Panc1 (cell line): ENCODE data around the gene MLPH. TPM values are rescaled to one million over a fixed set of nuclear protein-coding genes. Genes with fewer than 3 reads are reported as not detected.

ENCODE experiments used
- ATAC-seq: fragments of 200-7000 bp; cut with Tn5 transposase; 2 replicates; pipeline ENCODE4 v1.9.1; 2020; ENCODE audit warnings: mild to moderate bottlenecking, moderate library complexity
- BruUV-seq: library from RNA; stranded (reverse); fragments of 400-500 nt; replicated peaks from 2 replicates; lab custom pipeline; 2021; lab: Mats Ljungman, UMichigan
- CTCF ChIA-PET: fragments of 300-600 bp; sonication (Branson Sonifier 250); formaldehyde crosslinking; loops from one replicate; lab custom pipeline; 2022; ENCODE audit warnings: antibody characterized with exemption; lab: Charles Lee
- POLR2A ChIA-PET: fragments of 300-600 bp; sonication (Branson Sonifier 250); formaldehyde crosslinking; loops from one replicate; lab custom pipeline; 2022; ENCODE audit warnings: antibody characterized with exemption; lab: Charles Lee
- DNase-seq: peaks from one replicate; pipeline ENCODE4 v3.0.0-alpha.2; 2010; ENCODE audit warnings: low read depth, low spot score
- H3K27ac ChIP-seq: 2 replicates; pipeline ENCODE4 v1.5.1; 2011; ENCODE audit warnings: mild to moderate bottlenecking, low read length, inconsistent platforms
- H3K27me3 ChIP-seq: fragments of 200-500 bp; sonication (Bioruptor generic); 2 replicates; pipeline ENCODE4 v1.6.0; 2014; ENCODE audit warnings: low read length, inconsistent platforms; ENCODE audit not compliant: control insufficient read depth, insufficient read depth
- H3K36me3 ChIP-seq: fragments of 200-500 bp; sonication (Bioruptor generic); 2 replicates; pipeline ENCODE4 v1.5.1; 2014; ENCODE audit warnings: inconsistent platforms, mild to moderate bottlenecking, low read length, moderate library complexity; ENCODE audit not compliant: control insufficient read depth, insufficient read depth
- H3K4me1 ChIP-seq: 2 replicates; pipeline ENCODE4 v1.5.1; 2011; ENCODE audit warnings: inconsistent platforms, mild to moderate bottlenecking, low read length, moderate library complexity; ENCODE audit not compliant: control insufficient read depth, insufficient read depth
- H3K4me3 ChIP-seq, 2 experiments: 2 replicates each; pipeline ENCODE4 v1.5.1; 2011 to 2012; ENCODE audit warnings: low read depth in 2 of 2, low read length in 2 of 2, mild to moderate bottlenecking in 2 of 2, inconsistent platforms in 1 of 2, moderate library complexity in 1 of 2
- H3K9me3 ChIP-seq: fragments of 200-500 bp; sonication (Bioruptor generic); 2 replicates; pipeline ENCODE4 v1.5.1; 2014; ENCODE audit warnings: low read depth, mild to moderate bottlenecking, inconsistent platforms, low read length, moderate library complexity; ENCODE audit not compliant: control insufficient read depth, insufficient read depth
- CTCF ChIP-seq: fragments of 450-650 bp; IDR thresholded peaks from 2 replicates; pipeline ENCODE4 v1.5.1; 2017; ENCODE audit warnings: mild to moderate bottlenecking
- POLR2AphosphoS5 ChIP-seq: IDR thresholded peaks from 2 replicates; pipeline ENCODE4 v1.6.1; 2012; ENCODE audit warnings: mild to moderate bottlenecking, low read depth, low read length, moderate library complexity
- REST ChIP-seq, 2 experiments: IDR thresholded peaks; 2 replicates each; pipeline ENCODE4 v1.6.1; 2011 to 2012; ENCODE audit warnings: low read depth in 2 of 2, control low read depth in 1 of 2, low read length in 1 of 2, mild to moderate bottlenecking in 1 of 2, moderate library complexity in 1 of 2; ENCODE audit not compliant: insufficient read depth in 1 of 2
- SIN3A ChIP-seq: IDR thresholded peaks from 2 replicates; pipeline ENCODE4 v1.6.1; 2012; ENCODE audit warnings: low read depth, mild to moderate bottlenecking, low read length, moderate library complexity, borderline replicate concordance; ENCODE audit not compliant: insufficient read depth
- TCF7L2 ChIP-seq: IDR thresholded peaks from 2 replicates; pipeline ENCODE4 v1.6.1; 2011; ENCODE audit warnings: mild to moderate bottlenecking, low read depth, low read length, inconsistent platforms
- in situ Hi-C: cut with HindIII; loops from 2 replicates; pipeline ENCODE4 v1.10.0; 2016; ENCODE audit warnings: low sequenced_read_pairs, low pct_unique_long_range_greater_than_20kb
- intact Hi-C: fragments of 100-400 bp; cut with micrococcal nuclease; formaldehyde crosslinking; loops from one replicate; pipeline ENCODE4 v1.10.0; 2022; ENCODE audit not compliant: unreplicated experiment
- total RNA-seq: library from RNA; stranded (reverse); gene quantifications from one replicate; pipeline ENCODE4 v1.2.1, GENCODE V29; 2021; ENCODE audit not compliant: unreplicated experiment

The MLPH gene
- total RNA-seq, 1 experiment from 2014 or later: 60.2 TPM

DNA sequence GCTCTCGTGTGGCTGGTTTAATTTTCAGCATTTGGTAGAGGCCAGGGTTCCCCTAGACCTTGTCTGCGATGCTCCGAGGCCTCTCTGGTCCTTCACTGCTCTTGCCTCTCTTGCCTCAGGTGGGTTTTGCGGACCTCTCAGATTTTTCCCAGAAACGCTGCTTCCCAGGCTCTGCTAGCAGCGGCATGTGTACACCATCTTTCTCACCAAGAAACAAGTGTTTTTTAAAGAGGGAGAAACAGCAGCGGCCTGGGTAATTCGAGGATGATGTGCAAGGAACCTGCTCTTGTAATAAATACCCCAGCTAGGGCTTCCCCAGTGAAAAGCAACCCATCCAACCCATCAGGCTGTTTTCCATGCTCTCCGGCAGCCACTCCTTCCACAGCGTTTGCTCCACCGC lies 39.6 kb upstream of the MLPH start:
- H3K36me3 ChIP-seq: no peaks in the 10 kb centered on the region
- POLR2A ChIA-PET: no interaction called here
- H3K4me3 ChIP-seq: no peak overlapping the region
- no peak overlapping the region for H3K27ac ChIP-seq
- H3K27me3 ChIP-seq: no peaks in the 10 kb centered on the region
- no TSS peak for BruUV-seq
- in situ Hi-C loops: no loop called here
- ATAC-seq (no peak), DNase-seq (no peak)
- no peak for TF ChIP-seq SIN3A
- no peak for TF ChIP-seq REST (IDR thresholded peaks at IDR 0.05; ENCODE audit: insufficient read depth in 1 of 2, low read depth in 2 of 2, low read length in 1 of 2)
- TF ChIP-seq CTCF: no peak
- TF ChIP-seq TCF7L2: no peak
- no peak for TF ChIP-seq POLR2AphosphoS5
- CTCF ChIA-PET: no interaction called here
- intact Hi-C loops: no loop called here
- H3K4me1 ChIP-seq: no peaks in the 10 kb centered on the region
- no peaks in the 10 kb centered on the region for H3K9me3 ChIP-seq

DNA sequence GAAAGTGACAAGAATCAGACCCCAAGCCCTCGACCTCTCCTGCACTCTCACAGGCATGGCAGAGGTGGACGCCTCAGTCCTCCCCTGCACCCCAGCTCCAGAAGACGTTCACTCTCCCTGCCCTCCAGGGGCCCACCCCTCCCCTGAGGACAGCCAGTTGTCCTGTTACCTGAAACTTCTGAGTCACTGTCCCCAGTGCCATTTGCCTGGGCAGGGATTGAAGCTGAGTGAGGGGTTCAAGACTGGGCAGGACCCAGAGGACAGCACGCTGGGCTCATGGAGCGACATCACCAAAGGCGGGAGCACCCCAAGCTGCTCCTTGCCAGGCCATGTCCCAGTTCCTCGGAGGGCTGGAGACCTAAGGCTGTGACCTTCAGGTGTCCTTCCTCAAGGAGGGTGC lies 38.9 kb upstream of the MLPH start:
- BruUV-seq: no TSS peak

More for the DNA sequence above, 38.9 kb upstream of the MLPH start:
- H3K9me3 ChIP-seq: no peaks in the 10 kb centered on the region
- ChIA-PET CTCF (no interaction called here), POLR2A (no interaction called here)
- no peak overlapping the region for H3K27ac ChIP-seq
- no peak overlapping the region for H3K4me3 ChIP-seq
- in situ Hi-C loops (no loop called here), intact Hi-C loops (no loop called here)
- H3K4me1 ChIP-seq: no peaks in the 10 kb centered on the region
- TF ChIP-seq TCF7L2 (no peak), SIN3A (no peak), POLR2AphosphoS5 (no peak), REST (IDR thresholded peaks at IDR 0.05; ENCODE audit: insufficient read depth in 1 of 2, low read depth in 2 of 2, low read length in 1 of 2) (no peak), CTCF (no peak)
- H3K27me3 ChIP-seq: no peaks in the 10 kb centered on the region
- H3K36me3 ChIP-seq: no peaks in the 10 kb centered on the region
- DNase-seq (no peak), ATAC-seq (no peak)
